Measurements from ENCODE around the gene DCAF6. TPM values are rescaled to one million over a fixed set of nuclear protein-coding genes. Genes with fewer than 3 reads are reported as not detected.

Gene DCAF6
- total RNA-seq, 4 donors from 2014 or later, result 38.2 to 90.3 (median 54.8) TPM

DNA sequence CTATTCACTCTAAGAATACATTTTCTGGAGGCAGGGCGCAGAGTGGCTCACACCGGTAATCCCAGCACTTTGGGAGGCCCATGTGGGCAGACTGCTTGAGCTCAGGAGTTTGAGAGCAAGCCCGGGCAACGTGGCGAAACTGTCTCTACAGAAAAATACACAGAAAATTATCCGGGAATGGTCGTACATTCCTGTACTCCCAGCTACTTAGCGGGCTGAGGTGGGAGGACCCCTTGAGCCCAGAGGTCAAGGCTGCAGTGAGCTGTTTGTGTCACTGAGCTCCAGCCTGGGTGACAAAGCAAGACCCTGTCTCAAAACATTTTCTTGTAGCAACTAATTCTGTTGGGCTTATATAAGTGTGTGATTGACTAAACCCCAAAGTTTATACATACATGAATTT is 169.8 kb downstream of the DCAF6 start:
- no peak overlapping the region for H3K4me3 ChIP-seq
- DNase-seq (ENCODE audit: low spot score in 2 of 2), result no peak
- no peaks in the 10 kb centered on the region for H3K4me1 ChIP-seq
- WGBS, result 81% methylated on average over 8 of the region's 8 CpGs
- peaks cover 5% of the 10 kb centered on the region for H3K36me3 ChIP-seq
- TF ChIP-seq POLR2A (IDR thresholded peaks at IDR 0.05) (no peak), EP300 (IDR thresholded peaks at IDR 0.05) (no peak), POLR2AphosphoS5 (IDR thresholded peaks at IDR 0.05) (no peak)
- TF ChIP-seq, protein P1, sequence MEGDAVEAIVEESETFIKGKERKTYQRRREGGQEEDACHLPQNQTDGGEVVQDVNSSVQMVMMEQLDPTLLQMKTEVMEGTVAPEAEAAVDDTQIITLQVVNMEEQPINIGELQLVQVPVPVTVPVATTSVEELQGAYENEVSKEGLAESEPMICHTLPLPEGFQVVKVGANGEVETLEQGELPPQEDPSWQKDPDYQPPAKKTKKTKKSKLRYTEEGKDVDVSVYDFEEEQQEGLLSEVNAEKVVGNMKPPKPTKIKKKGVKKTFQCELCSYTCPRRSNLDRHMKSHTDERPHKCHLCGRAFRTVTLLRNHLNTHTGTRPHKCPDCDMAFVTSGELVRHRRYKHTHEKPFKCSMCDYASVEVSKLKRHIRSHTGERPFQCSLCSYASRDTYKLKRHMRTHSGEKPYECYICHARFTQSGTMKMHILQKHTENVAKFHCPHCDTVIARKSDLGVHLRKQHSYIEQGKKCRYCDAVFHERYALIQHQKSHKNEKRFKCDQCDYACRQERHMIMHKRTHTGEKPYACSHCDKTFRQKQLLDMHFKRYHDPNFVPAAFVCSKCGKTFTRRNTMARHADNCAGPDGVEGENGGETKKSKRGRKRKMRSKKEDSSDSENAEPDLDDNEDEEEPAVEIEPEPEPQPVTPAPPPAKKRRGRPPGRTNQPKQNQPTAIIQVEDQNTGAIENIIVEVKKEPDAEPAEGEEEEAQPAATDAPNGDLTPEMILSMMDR (IDR thresholded peaks at IDR 0.05), result no peak
- H3K9me3 ChIP-seq, result no peaks in the 10 kb centered on the region
- no peaks in the 10 kb centered on the region for H3K27me3 ChIP-seq
- H3K27ac ChIP-seq, result no peak overlapping the region

DNA sequence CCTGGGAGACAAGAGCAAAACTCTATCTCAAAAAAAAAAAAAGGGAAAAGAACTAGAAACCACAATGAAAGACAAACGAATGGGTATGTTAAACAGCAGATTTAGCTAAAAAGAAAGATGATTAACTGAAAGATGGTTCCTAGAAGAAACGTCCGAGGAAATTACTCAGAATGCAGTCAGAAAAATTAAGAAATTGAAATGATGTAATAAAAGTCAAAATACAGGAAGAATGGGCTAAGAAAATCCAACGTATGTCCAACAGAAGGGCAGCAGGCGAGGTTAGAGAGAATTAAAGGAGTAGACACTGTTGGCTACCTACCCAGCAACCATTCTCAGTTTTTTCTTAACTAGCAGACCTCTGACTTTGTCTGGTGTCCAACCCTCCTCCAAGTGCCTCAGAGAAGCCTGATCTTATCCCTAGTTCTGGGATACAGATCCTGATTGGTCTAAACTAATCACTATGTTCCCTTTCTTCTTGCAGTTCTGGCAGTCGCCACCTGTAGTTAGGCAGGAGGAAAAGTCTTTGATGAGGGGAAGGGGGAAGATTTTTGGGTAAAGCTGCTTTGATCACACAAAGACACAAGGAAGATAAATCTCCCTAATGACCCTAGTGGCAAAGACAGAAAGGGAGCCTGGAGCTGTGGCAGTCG is 174.5 kb downstream of the DCAF6 start:
- no peaks in the 10 kb centered on the region for H3K27me3 ChIP-seq
- H3K4me3 ChIP-seq, result no peak overlapping the region
- H3K9me3 ChIP-seq, result no peaks in the 10 kb centered on the region
- peaks cover 10% of the 10 kb centered on the region for H3K4me1 ChIP-seq
- no peak for TF ChIP-seq EP300 (IDR thresholded peaks at IDR 0.05)
- TF ChIP-seq, protein P1 (IDR thresholded peaks at IDR 0.05), result no peak
- no peak for TF ChIP-seq POLR2A (IDR thresholded peaks at IDR 0.05)
- no peak for TF ChIP-seq POLR2AphosphoS5 (IDR thresholded peaks at IDR 0.05)
- DNase-seq (ENCODE audit: low spot score in 2 of 2), result no peak
- H3K27ac ChIP-seq, result no peak overlapping the region
- no peaks in the 10 kb centered on the region for H3K36me3 ChIP-seq
- WGBS, result 82% methylated on average over 7 of the region's 7 CpGs

DNA sequence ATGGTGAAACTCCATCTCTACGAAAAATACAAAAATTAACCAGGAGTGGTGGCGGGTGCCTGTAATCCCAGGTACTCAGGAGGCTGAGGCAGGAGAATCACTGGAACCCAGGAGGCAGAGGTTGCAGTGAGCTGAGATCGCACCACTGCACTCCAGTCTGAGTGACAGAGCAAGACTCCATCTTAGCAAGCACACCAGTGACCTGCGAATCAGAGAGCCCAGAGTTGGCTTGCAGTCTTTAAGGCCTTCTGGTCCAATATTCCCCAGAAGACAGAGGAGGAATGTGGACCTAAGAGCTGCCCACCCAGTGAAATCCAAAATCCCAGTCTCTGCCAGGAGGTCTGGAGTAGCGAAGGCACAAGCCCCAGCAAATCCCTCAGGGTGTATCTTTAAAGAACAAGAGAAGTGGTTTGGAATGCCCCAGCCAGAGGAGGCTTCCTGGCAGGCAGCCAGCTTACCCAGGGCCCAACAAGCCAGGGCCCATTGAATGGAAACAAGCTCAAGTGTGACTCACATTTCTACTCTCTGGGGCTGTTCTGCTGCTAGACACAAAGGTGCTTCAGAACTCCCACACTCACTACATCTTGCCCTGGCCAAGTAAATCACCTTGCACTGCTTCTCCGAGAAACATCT is 176.3 kb downstream of the DCAF6 start:
- Histone ChIP-seq H3K27me3 (no peaks in the 10 kb centered on the region), H3K9me3 (no peaks in the 10 kb centered on the region), H3K27ac (no peak overlapping the region), H3K4me1 (peaks cover 15% of the 10 kb centered on the region), H3K36me3 (no peaks in the 10 kb centered on the region), H3K4me3 (no peak overlapping the region)
- no peak for DNase-seq (ENCODE audit: low spot score in 2 of 2)
- no peak for TF ChIP-seq EP300 (IDR thresholded peaks at IDR 0.05)
- no peak for TF ChIP-seq POLR2A (IDR thresholded peaks at IDR 0.05)
- TF ChIP-seq, protein P1 (IDR thresholded peaks at IDR 0.05), result no peak
- TF ChIP-seq POLR2AphosphoS5 (IDR thresholded peaks at IDR 0.05), result no peak
- WGBS, result 76% methylated on average over 6 of the region's 6 CpGs

DNA sequence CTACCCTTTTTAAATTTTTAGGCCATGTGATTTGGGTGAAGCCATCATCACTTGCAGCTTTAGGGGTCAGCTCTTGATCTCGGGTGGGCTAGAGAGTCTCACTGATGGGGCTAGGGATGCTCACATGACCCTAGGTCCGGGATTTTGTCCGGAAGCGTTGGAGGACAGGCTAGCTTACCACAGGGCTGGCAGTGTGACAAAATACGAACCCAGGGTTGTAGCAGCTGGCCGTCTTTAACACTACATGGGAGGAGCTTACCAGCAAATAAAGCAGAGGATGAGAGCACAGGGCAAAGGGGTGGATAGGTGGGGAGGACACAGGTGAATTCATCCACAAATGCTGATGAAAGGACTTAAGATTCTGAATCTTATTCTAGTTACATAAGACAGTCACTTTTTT is 178.4 kb downstream of the DCAF6 start:
- Histone ChIP-seq H3K9me3 (no peaks in the 10 kb centered on the region), H3K4me1 (peaks cover 15% of the 10 kb centered on the region), H3K27me3 (no peaks in the 10 kb centered on the region), H3K4me3 (no peak overlapping the region), H3K27ac (no peak overlapping the region), H3K36me3 (no peaks in the 10 kb centered on the region)
- TF ChIP-seq, protein P1 (IDR thresholded peaks at IDR 0.05), result no peak
- TF ChIP-seq POLR2A (IDR thresholded peaks at IDR 0.05) (no peak), EP300 (IDR thresholded peaks at IDR 0.05) (no peak), POLR2AphosphoS5 (IDR thresholded peaks at IDR 0.05) (no peak)
- DNase-seq (ENCODE audit: low spot score in 2 of 2), result no peak
- WGBS, result 80% methylated on average over 6 of the region's 6 CpGs

DNA sequence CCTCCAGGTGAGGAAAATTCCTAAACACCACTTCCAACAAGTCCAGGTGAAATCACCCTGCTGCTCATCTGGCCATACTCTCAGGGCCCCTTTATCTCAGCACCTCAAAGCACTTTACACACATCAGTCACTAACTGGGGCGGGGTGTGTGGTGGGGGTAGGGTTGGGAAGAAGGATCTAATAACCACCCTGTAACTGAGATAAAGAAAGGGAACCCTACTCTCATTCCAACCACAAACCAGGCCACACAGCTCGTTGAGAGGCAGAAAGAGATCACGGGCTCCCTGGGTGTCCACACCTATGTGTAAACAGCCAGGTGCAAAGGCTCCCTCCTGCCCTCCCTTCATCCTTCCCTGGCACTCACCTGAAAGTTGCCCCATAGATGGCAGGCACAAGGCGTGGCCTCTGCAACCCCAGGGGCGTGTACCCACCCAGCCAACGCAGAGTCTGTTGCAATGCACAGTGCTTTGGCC is 179.9 kb downstream of the DCAF6 start:
- no peaks in the 10 kb centered on the region for H3K27me3 ChIP-seq
- no peak overlapping the region for H3K27ac ChIP-seq
- no peak for DNase-seq (ENCODE audit: low spot score in 2 of 2)
- no peak overlapping the region for H3K4me3 ChIP-seq
- 63% methylated on average over 6 of the region's 6 CpGs for WGBS
- H3K36me3 ChIP-seq, result no peaks in the 10 kb centered on the region
- H3K4me1 ChIP-seq, result peaks cover 24% of the 10 kb centered on the region
- no peaks in the 10 kb centered on the region for H3K9me3 ChIP-seq
- TF ChIP-seq EP300 (IDR thresholded peaks at IDR 0.05), result no peak
- TF ChIP-seq POLR2A (IDR thresholded peaks at IDR 0.05), result no peak
- TF ChIP-seq, protein P1 (IDR thresholded peaks at IDR 0.05), result no peak
- no peak for TF ChIP-seq POLR2AphosphoS5 (IDR thresholded peaks at IDR 0.05)
